Measurements from ENCODE around the gene GREM2.

DNA sequence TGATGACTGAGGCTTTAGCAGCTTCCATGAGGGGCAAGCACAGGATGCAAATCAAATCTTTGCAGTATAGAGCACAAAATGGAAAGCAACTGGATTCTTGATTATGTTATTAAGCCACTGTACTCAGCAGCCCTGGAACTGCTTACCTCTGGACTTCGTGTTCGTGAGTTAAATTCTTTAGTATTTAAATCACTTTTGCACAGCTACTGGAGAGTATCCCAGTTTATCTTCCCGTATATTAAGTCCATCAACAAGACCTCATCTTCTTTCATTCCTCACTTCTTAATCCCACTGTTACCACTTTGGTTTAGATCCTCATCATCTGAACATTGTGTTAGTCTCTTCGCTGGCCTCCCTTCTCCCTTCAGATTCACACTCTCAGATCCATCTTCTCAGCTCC is 108.9 kb downstream of the GREM2 start:
- TF ChIP-seq, protein P1, sequence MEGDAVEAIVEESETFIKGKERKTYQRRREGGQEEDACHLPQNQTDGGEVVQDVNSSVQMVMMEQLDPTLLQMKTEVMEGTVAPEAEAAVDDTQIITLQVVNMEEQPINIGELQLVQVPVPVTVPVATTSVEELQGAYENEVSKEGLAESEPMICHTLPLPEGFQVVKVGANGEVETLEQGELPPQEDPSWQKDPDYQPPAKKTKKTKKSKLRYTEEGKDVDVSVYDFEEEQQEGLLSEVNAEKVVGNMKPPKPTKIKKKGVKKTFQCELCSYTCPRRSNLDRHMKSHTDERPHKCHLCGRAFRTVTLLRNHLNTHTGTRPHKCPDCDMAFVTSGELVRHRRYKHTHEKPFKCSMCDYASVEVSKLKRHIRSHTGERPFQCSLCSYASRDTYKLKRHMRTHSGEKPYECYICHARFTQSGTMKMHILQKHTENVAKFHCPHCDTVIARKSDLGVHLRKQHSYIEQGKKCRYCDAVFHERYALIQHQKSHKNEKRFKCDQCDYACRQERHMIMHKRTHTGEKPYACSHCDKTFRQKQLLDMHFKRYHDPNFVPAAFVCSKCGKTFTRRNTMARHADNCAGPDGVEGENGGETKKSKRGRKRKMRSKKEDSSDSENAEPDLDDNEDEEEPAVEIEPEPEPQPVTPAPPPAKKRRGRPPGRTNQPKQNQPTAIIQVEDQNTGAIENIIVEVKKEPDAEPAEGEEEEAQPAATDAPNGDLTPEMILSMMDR (IDR thresholded peaks at IDR 0.05; ENCODE audit: low read length) = no peak
- no peak for TF ChIP-seq EZH2 (IDR thresholded peaks at IDR 0.05; ENCODE audit: borderline replicate concordance, low read length)
